GM12878 (cell line): Measurements from ENCODE around the gene LARP7.

Experiments
- EP300 ChIP-seq, 2 experiments: fragments of 150-350 bp in 1 of 2; IDR thresholded peaks; 2 replicates each; pipeline ENCODE4 v1.6.1; 2011 to 2012; ENCODE audit warnings: low read depth in 2 of 2, low read length in 2 of 2, borderline replicate concordance in 1 of 2, improper control_type of control experiment in 1 of 2, inconsistent platforms in 1 of 2; ENCODE audit not compliant: control insufficient read depth in 1 of 2
- ESRRA ChIP-seq: IDR thresholded peaks from 2 replicates; pipeline ENCODE4 v1.6.1; 2012; ENCODE audit warnings: mild to moderate bottlenecking, low read length, improper control_type of control experiment
- FOXK2 ChIP-seq: fragments of 450-650 bp; IDR thresholded peaks from 2 replicates; pipeline ENCODE4 v1.6.1; 2017; ENCODE audit warnings: mild to moderate bottlenecking, moderate library complexity
- MXI1 ChIP-seq: fragments of 150-350 bp; IDR thresholded peaks from 2 replicates; pipeline ENCODE4 v1.6.1; 2011; ENCODE audit warnings: low read depth, mild to moderate bottlenecking, inconsistent platforms, low read length, improper control_type of control experiment
- RELA ChIP-seq: fragments of 450-650 bp; IDR thresholded peaks from 2 replicates; pipeline ENCODE4 v1.8.0; 2014; ENCODE audit warnings: borderline replicate concordance; ENCODE audit not compliant: partially characterized antibody
- TCF3 ChIP-seq: IDR thresholded peaks from 2 replicates; pipeline ENCODE4 v1.6.1; 2012; ENCODE audit warnings: low read depth, mild to moderate bottlenecking, low read length, borderline replicate concordance; ENCODE audit not compliant: insufficient read depth
- ZNF384 ChIP-seq: IDR thresholded peaks from 2 replicates; pipeline ENCODE4 v1.6.1; 2012; ENCODE audit warnings: low read depth, mild to moderate bottlenecking, low read length, improper control_type of control experiment, borderline replicate concordance
- TF ChIP-seq, protein P1 (sequence below), 3 experiments: IDR thresholded peaks in 2 of 3; conservative IDR thresholded peaks in 1 of 3; 2 replicates each; pipeline ENCODE4 v1.5.1; 2011; ENCODE audit warnings: low read depth in 3 of 3, low read length in 3 of 3, mild to moderate bottlenecking in 3 of 3, control low read depth in 2 of 3, moderate library complexity in 2 of 3, inconsistent platforms in 1 of 3, mixed read lengths in 1 of 3; ENCODE audit not compliant: control insufficient read depth in 2 of 3, insufficient read depth in 1 of 3; ENCODE audit errors: extremely low read depth in 1 of 3

GRCh38 chr4:112637552-112637866 is 566 bp downstream of the LARP7 start:
- TF ChIP-seq ZNF384 = no peak
- no peak for TF ChIP-seq RELA
- no peak for TF ChIP-seq EP300 (IDR thresholded peaks at IDR 0.05; ENCODE audit: borderline replicate concordance in 1 of 2, control insufficient read depth in 1 of 2, low read depth in 2 of 2, low read length in 2 of 2)
- TF ChIP-seq, protein P1, sequence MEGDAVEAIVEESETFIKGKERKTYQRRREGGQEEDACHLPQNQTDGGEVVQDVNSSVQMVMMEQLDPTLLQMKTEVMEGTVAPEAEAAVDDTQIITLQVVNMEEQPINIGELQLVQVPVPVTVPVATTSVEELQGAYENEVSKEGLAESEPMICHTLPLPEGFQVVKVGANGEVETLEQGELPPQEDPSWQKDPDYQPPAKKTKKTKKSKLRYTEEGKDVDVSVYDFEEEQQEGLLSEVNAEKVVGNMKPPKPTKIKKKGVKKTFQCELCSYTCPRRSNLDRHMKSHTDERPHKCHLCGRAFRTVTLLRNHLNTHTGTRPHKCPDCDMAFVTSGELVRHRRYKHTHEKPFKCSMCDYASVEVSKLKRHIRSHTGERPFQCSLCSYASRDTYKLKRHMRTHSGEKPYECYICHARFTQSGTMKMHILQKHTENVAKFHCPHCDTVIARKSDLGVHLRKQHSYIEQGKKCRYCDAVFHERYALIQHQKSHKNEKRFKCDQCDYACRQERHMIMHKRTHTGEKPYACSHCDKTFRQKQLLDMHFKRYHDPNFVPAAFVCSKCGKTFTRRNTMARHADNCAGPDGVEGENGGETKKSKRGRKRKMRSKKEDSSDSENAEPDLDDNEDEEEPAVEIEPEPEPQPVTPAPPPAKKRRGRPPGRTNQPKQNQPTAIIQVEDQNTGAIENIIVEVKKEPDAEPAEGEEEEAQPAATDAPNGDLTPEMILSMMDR (IDR thresholded peaks at IDR 0.05 in 2 of 3, conservative IDR thresholded peaks at IDR 0.05 in 1 of 3; ENCODE audit: control insufficient read depth in 2 of 3, extremely low read depth in 1 of 3, insufficient read depth in 1 of 3, low read depth in 3 of 3, low read length in 3 of 3) = no peak
- no peak for TF ChIP-seq TCF3
- no peak for TF ChIP-seq FOXK2
- TF ChIP-seq ESRRA = no peak
- no peak for TF ChIP-seq MXI1
